HG03354 (cell line): ENCODE data around the gene NAA50.

Experiments
- ATAC-seq: cut with Tn5 transposase; IDR thresholded peaks from one replicate; pipeline ENCODE4 v1.9.1; 2021; ENCODE audit warnings: mild to moderate bottlenecking; ENCODE audit not compliant: unreplicated experiment, poor library complexity, severe bottlenecking

NAA50 gene

DNA sequence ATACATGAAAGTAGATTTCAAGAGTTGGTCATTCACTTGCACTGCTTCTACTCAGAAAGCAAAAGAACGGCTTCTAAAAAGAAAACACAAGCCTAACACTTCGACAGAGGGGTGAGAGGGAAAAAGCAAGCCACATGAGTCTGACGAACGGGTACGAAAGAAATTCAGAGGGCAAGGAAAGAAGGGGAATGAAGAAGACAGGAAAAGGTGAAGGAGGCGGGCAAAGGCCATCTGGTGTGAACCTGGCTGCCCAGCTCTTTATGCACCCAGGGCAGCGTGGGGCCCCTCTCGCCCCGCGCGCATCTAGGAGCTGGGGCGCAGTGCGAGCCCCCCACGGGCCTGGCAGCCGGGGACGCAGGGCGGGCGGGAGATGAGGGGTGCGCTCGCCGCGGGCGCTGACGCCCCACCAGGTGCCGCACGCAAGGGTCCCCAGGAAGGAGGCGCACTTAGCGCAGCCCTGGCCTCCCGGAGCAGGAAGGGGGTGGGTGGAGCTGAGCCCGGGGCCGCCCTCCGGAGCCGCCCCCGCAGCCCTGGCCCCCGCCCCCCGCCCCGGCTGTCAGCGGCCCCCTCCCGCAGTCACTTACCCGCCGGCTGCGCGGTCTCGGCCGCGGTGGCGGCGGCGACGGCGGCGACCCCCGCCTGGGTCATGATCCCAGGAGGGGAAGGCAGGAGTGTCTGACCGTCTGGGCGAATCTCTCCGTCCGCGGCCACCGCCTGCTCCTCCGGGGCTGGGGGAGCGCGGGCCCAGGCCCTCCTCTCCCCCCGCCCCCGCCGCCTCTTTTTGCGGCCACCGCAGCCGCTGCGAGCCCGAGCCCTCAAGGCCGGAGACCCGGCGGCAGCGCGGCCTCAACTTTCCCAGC, 50.0 kb downstream of the NAA50 start, which contains the start of gene USF3:
Gene USF3, minus strand, starts transcription at position 857 of the 860 bp plus-strand sequence. CDS start 21,764 bp downstream, outside the sequence.
- peak; percentile 70 for ATAC-seq

DNA sequence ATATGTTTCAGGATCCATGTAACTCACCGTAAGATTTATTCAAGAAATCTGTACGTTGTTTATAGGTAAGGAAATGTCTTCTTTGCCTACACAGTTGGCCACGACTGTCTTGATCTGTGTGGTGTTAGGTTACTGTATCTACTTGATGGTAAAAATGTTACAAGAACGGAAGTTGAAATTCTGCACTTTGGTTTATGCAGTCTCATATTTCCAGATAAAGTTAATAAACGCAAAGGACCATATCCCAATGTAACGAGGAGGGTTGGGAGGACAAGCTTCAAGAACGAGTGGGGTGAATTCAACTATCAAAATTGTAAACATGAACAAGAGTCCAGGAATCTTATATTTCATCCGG, 50.6 kb downstream of the NAA50 start:
- ATAC-seq: no peak

DNA sequence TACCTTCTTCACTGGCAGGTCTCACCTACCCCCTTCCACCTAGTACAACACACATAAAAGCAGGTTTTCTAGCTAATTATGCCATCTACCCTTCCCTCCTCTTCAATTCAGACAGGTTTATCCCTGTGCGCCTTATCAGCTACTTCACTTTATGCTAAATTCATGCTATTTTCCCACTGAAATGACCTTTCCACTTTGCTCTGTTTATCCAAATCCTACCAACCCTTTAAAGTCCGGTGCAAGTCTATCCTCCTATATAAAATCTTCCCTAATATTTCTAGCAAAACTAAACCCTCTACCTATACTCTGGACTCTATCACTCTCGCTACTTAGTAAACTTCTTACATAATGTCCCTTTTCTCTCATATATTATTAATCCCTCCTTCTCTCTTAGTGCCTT, 55.6 kb downstream of the NAA50 start:
- ATAC-seq: no peak

DNA sequence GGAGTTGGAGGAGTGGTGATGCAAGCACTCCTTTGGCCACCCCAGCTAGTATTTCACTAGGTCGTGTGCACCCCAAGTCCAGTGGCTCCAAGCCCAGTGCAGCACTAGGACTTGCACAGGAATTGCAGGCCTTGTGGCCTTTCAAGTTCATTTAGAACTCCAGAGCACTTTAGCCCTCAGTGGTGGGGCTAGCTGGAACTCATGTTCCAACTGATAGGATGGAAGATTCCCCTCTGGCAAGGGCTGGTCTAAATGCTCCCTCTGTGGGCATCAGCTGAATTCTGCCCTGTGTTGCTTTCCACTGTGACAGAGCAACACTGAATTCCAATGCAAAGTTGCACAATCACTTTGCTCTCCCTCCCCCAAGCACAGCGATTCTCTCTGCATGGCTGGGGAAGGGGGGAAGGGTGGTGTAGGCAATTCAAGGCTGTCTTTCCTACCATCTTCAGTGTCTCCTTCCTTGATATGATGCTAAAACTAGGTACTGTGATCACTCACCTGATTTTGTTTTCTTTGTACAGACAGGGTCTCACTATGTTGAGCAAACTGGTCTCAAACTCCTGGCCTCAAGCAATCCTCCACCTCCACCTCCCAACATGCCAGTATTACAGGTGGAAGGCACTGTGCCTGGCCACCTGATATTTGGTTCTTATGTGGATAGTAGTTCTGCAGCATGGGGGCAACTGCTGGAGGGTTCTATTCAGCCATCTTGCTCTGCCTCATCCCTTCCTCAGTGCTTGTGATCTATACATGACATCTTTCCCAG, 59.9 kb downstream of the NAA50 start:
- no peak for ATAC-seq

DNA sequence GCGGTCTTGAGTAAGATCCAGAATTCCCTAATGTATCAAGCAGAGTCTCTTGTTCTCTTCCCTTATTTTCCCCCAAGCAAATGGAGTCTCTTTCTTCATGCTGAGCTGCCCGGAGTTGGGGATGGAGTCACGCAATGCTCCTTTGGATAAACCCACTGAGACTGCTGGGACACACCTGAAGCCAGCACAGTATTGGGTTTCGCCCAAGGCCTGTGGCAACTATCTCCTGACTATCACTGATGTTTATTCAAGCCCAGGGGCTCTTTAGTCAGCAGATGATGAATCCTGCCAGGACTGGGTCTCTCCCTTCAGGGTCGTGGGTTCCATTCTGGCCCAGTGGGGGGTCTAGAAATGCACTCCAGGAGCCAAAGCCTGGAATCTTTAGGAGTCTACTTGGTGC, 60.9 kb downstream of the NAA50 start:
- ATAC-seq: no peak

DNA sequence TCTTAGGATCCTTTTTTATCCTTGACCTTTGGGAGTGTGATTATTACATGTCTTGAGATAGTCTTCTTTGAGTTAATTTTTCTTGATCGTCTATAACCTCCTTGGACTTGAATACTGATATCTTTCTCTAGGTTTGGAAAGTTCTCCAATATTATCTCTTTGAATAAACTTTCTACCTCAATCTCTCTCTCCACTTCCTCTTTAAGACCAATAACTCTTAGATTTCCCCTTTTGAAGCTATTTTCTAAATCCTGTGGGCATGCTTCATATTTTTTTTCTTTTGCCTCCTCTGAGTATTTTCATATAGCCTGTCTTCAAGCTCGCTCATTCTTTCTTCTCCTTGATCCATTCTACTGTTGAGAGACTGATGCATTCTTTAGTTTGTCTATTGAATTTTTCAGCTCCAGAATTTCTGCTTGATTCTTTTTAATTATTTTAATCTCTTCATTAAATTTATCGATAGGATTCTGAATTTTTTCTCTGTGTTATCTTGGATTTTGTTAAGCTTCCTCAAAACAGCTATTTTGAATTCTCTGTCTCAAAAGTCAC, 61.7 kb downstream of the NAA50 start:
- no peak for ATAC-seq

DNA sequence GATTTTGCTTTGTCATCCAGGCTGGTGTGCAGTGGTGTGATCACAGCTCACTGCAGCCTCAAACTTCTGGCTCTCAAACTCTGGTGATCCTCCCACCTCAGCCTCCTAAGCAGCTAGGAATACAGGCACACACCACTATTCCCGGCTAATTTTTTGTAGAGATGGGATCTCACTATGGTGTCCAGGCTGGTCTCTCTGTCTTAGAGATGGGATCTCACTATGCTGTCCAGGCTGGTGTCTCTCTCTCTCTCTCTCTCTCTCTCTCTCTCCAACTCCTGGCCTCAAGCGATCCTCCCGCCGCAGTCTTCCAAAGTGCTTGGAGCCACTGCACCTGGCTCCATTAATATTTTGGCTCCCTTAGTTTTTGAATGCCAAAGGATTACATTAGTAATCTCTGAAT, 67.3 kb downstream of the NAA50 start:
- ATAC-seq: no peak

DNA sequence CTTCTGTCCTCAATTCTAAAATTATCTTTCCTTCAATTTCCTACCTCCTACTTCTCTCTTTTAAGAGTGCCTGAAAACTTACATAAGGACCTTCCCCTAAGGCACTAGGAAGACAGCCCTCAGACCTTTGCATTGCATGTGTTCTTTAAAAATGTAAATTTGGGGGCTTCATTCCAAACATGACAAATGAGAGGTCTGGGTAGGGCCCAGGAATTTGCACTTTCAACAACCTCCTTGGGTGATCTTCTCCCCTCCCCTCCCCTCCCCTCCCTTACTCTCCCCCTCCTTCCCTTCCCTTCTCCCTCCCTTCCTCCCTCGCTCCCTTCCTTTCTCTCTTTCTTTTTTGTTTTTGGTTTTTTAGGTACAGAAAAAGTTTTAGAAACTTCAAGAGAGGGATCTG, 68.3 kb downstream of the NAA50 start:
- no peak for ATAC-seq

DNA sequence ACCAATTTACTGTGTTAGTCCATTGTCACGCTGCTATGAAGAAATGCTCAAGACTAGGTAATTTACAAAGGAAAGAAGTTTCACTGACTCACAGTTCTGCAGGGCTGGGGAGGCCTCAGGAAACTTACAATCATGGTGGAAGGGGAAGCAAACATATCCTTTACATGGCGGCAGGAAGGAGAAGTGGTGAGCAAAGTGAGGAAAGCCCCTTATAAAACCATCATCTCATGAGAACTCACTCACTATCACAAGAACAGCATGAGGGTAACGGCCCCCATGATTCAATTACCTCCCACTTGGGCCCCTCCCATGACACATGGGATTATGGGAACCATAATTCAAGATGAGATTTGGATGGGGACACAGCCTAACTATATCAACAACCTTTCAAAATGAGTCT, 69.8 kb downstream of the NAA50 start:
- ATAC-seq: no peak

DNA sequence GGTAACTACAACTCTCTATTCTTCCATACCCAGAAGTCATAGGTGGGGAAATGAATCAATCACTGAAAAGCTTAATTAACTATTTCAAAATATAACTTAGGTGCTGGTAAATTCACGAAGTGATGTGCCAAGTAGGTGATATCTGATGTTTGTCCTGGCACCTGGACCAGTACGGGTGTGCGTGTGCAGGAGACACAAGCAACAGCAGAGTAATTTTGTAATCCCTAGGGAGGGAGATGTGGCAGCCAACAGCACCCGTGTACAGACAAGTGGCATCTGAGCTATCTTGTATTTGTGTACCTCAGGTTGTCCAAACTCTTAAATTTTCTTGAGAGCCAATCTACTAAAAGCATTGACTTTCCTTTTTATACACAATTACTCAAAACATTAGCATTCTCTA, 72.5 kb downstream of the NAA50 start:
- ATAC-seq: no peak

DNA sequence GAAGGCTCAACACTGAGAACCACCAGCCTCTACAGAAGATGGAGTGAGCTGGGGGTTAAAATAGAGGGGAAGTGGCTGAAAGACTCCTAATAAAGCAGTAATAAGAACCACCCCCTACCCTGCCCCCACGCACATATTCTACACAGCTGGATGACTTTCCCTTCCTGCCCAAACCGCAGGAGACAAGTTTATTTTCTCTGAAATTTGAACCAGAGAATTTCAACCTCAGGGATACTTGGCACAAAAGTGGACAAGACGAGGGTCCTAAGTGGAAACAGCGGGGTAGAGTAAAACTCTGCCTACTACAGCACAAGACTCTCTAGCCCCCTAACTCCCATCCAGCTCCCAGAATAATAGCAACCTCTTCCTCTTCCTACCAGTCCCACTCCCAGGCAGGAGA, 78.0 kb downstream of the NAA50 start:
- no peak for ATAC-seq
